Activated T-cell treated with anti-CD3 and anti-CD28 coated beads, Interleukin-2, amount 50 U/mL, for 72 hours (primary cell): ENCODE data around the gene ZNF236. TPM values are rescaled to one million over a fixed set of nuclear protein-coding genes. Genes with fewer than 3 reads are reported as not detected.
A peak's percentile ranks its signal among the peaks of the same experiment; 100 is the strongest.

Source experiments
- ATAC-seq, 2 donors: fragments of 150-1000 bp; cut with Tn5 transposase; replicated peaks in 1 of 2; 2 replicates each; pipeline ENCODE4 v1.10.0; 2021; ENCODE audit warnings: moderate library complexity in 2 of 2, mild to moderate bottlenecking in 1 of 2
- DNase-seq, 2 donors: peaks; one replicate each; pipeline ENCODE4 v3.0.0; 2021 to 2022; ENCODE audit warnings: mixed read lengths in 1 of 2
- H3K27ac Mint-ChIP-seq: one replicate; pipeline ENCODE4 v1.8.0; 2022; ENCODE audit warnings: mild to moderate bottlenecking, moderate library complexity, mixed read lengths
- H3K27me3 Mint-ChIP-seq: one replicate; pipeline ENCODE4 v1.8.0; 2022; ENCODE audit warnings: low read depth, mixed read lengths
- H3K36me3 Mint-ChIP-seq, 2 donors: one replicate each; pipeline ENCODE4 v1.8.0; 2022; ENCODE audit warnings: mixed read lengths in 2 of 2, mild to moderate bottlenecking in 1 of 2; ENCODE audit not compliant: insufficient read depth in 2 of 2
- H3K4me1 Mint-ChIP-seq: one replicate; pipeline ENCODE4 v1.8.0; 2022; ENCODE audit warnings: low read depth, mixed read lengths
- H3K4me3 Mint-ChIP-seq, 2 donors: one replicate each; pipeline ENCODE4 v1.8.0; 2022; ENCODE audit warnings: mild to moderate bottlenecking in 2 of 2, mixed read lengths in 2 of 2, moderate library complexity in 2 of 2
- H3K9me3 Mint-ChIP-seq, 2 donors: one replicate each; pipeline ENCODE4 v1.8.0; 2022; ENCODE audit warnings: mixed read lengths in 2 of 2
- total RNA-seq, 2 donors: library from RNA; stranded (reverse); gene quantifications; one replicate each; pipeline ENCODE4 v1.2.3, GENCODE V29; 2022

Gene ZNF236
- total RNA-seq, 2 donors from 2014 or later = 15.7 to 17.9 TPM

- ATAC-seq = no peak
- H3K4me3 Mint-ChIP-seq = no peak overlapping the region
- no peaks in the 10 kb centered on the region for H3K36me3 Mint-ChIP-seq
- no peak overlapping the region for H3K27ac Mint-ChIP-seq
- no peaks in the 10 kb centered on the region for H3K9me3 Mint-ChIP-seq
- peaks cover 31% of the 10 kb centered on the region for H3K4me1 Mint-ChIP-seq
- no peaks in the 10 kb centered on the region for H3K27me3 Mint-ChIP-seq
- no peak for DNase-seq
These were observed 178.7 kb downstream of the ZNF236 start for GRCh38 chr18:77001041-77001440.

GRCh38 chr18:77001979-77002378 lies 179.6 kb downstream of the ZNF236 start:
- Mint-ChIP-seq H3K27me3 (no peaks in the 10 kb centered on the region), H3K9me3 (no peaks in the 10 kb centered on the region), H3K4me1 (peaks cover 31% of the 10 kb centered on the region), H3K36me3 (no peaks in the 10 kb centered on the region), H3K4me3 (no peak overlapping the region), H3K27ac (no peak overlapping the region)
- ATAC-seq (no peak), DNase-seq (no peak)

- peaks cover 31% of the 10 kb centered on the region for H3K4me1 Mint-ChIP-seq
- H3K4me3 Mint-ChIP-seq = no peak overlapping the region
These were observed 180.1 kb downstream of the ZNF236 start for GRCh38 chr18:77002496-77002895.

GRCh38 chr18:77003316-77003715 lies 181.0 kb downstream of the ZNF236 start:
- DNase-seq (no peak), ATAC-seq (no peak)
- Mint-ChIP-seq H3K36me3 (no peaks in the 10 kb centered on the region), H3K9me3 (no peaks in the 10 kb centered on the region), H3K27me3 (no peaks in the 10 kb centered on the region), H3K4me1 (peaks cover 31% of the 10 kb centered on the region), H3K27ac (peak overlapping the region; percentile 48), H3K4me3 (no peak overlapping the region)

More at GRCh38 chr18:77002496-77002895, 180.1 kb downstream of the ZNF236 start:
- ATAC-seq (no peak), DNase-seq (no peak)
- Mint-ChIP-seq H3K36me3 (no peaks in the 10 kb centered on the region), H3K9me3 (no peaks in the 10 kb centered on the region), H3K27me3 (no peaks in the 10 kb centered on the region), H3K27ac (peak overlapping the region; percentile 48)

- peaks cover 31% of the 10 kb centered on the region for H3K4me1 Mint-ChIP-seq
- H3K4me3 Mint-ChIP-seq = peak overlapping the region; percentile 58 to 59
- no peak overlapping the region for H3K27ac Mint-ChIP-seq
- peak; percentile 32 to 33 for ATAC-seq
- H3K9me3 Mint-ChIP-seq = no peaks in the 10 kb centered on the region
- no peaks in the 10 kb centered on the region for H3K36me3 Mint-ChIP-seq
- no peak for DNase-seq
- no peaks in the 10 kb centered on the region for H3K27me3 Mint-ChIP-seq
These were observed 182.4 kb downstream of the ZNF236 start for GRCh38 chr18:77004555-77005380.

GRCh38 chr18:77005651-77006195 lies 183.4 kb downstream of the ZNF236 start:
- Mint-ChIP-seq H3K9me3 (no peaks in the 10 kb centered on the region), H3K4me1 (peaks cover 24% of the 10 kb centered on the region), H3K27ac (peak overlapping the region; percentile 25), H3K27me3 (no peaks in the 10 kb centered on the region), H3K36me3 (no peaks in the 10 kb centered on the region), H3K4me3 (no peak overlapping the region)
- no peak for DNase-seq
- no peak for ATAC-seq

GRCh38 chr18:77006305-77007175 lies 184.2 kb downstream of the ZNF236 start:
- ATAC-seq (no peak), DNase-seq (no peak)
- no peak overlapping the region for H3K27ac Mint-ChIP-seq
- peaks cover 23% of the 10 kb centered on the region for H3K4me1 Mint-ChIP-seq
- no peaks in the 10 kb centered on the region for H3K9me3 Mint-ChIP-seq
- H3K27me3 Mint-ChIP-seq = no peaks in the 10 kb centered on the region
- H3K4me3 Mint-ChIP-seq = no peak overlapping the region
- no peaks in the 10 kb centered on the region for H3K36me3 Mint-ChIP-seq

- Mint-ChIP-seq H3K27me3 (no peaks in the 10 kb centered on the region), H3K4me1 (peaks cover 24% of the 10 kb centered on the region), H3K9me3 (no peaks in the 10 kb centered on the region), H3K4me3 (no peak overlapping the region), H3K27ac (peak overlapping the region; percentile 5), H3K36me3 (no peaks in the 10 kb centered on the region)
- DNase-seq (no peak), ATAC-seq (no peak)
These were observed 184.9 kb downstream of the ZNF236 start for GRCh38 chr18:77007251-77007650.

- no peaks in the 10 kb centered on the region for H3K9me3 Mint-ChIP-seq
- peaks cover 23% of the 10 kb centered on the region for H3K4me1 Mint-ChIP-seq
- no peak for DNase-seq
- no peak overlapping the region for H3K4me3 Mint-ChIP-seq
- no peak for ATAC-seq
- no peaks in the 10 kb centered on the region for H3K36me3 Mint-ChIP-seq
- no peaks in the 10 kb centered on the region for H3K27me3 Mint-ChIP-seq
- no peak overlapping the region for H3K27ac Mint-ChIP-seq
These were observed 185.6 kb downstream of the ZNF236 start for GRCh38 chr18:77008006-77008405.

GRCh38 chr18:77008576-77009315 lies 186.4 kb downstream of the ZNF236 start:
- H3K4me3 Mint-ChIP-seq = no peak overlapping the region
- ATAC-seq (no peak), DNase-seq (no peak)
- peaks cover 23% of the 10 kb centered on the region for H3K4me1 Mint-ChIP-seq
- H3K9me3 Mint-ChIP-seq = no peaks in the 10 kb centered on the region
- H3K36me3 Mint-ChIP-seq = no peaks in the 10 kb centered on the region
- H3K27ac Mint-ChIP-seq = no peak overlapping the region
- no peaks in the 10 kb centered on the region for H3K27me3 Mint-ChIP-seq

- ATAC-seq (no peak), DNase-seq (no peak)
- Mint-ChIP-seq H3K4me3 (no peak overlapping the region), H3K36me3 (no peaks in the 10 kb centered on the region), H3K27me3 (no peaks in the 10 kb centered on the region), H3K27ac (no peak overlapping the region), H3K4me1 (peaks cover 18% of the 10 kb centered on the region), H3K9me3 (no peaks in the 10 kb centered on the region)
These were observed 187.3 kb downstream of the ZNF236 start for GRCh38 chr18:77009675-77010074.

GRCh38 chr18:77012120-77012519 lies 189.8 kb downstream of the ZNF236 start:
- Mint-ChIP-seq H3K27me3 (no peaks in the 10 kb centered on the region), H3K4me3 (no peak overlapping the region), H3K36me3 (peaks cover 0 to 8% of the 10 kb centered on the region in 2 donors), H3K9me3 (no peaks in the 10 kb centered on the region), H3K27ac (peak overlapping the region; percentile 77), H3K4me1 (peaks cover 8% of the 10 kb centered on the region)
- DNase-seq (no peak), ATAC-seq (no peak)
